Right lung (tissue), 5 donors: ENCODE measurements around the gene ASB2. TPM values are rescaled to one million over a fixed set of nuclear protein-coding genes. Genes with fewer than 3 reads are reported as not detected.

Experiments used
- DNase-seq, 2 donors: peaks; one replicate each; pipeline ENCODE4 v3.0.0-alpha.2; 2013
- polyA plus RNA-seq, 5 donors: library from polyadenylated mRNA; unstranded; fragments of 120-200 nt; gene quantifications; one replicate each; pipeline versions ENCODE4 v1.2.1 to v1.2.3, GENCODE V29; 2013; ENCODE audit warnings: inconsistent platforms in 1 of 5, low replicate concordance in 1 of 5; ENCODE audit not compliant: insufficient read length in 5 of 5, insufficient read depth in 1 of 5

ASB2 gene
- polyA plus RNA-seq, 5 donors: 0.43 to 2.9 (median 1.4) TPM

GRCh38 chr14:93950948-93951634 is 25.3 kb downstream of the ASB2 start:
- no peak for DNase-seq

GRCh38 chr14:93949511-93950075 is 26.8 kb downstream of the ASB2 start:
- DNase-seq: no peak

- DNase-seq: no peak
These were observed 29.1 kb downstream of the ASB2 start for GRCh38 chr14:93947282-93947681.

GRCh38 chr14:93946541-93947090 is 29.8 kb downstream of the ASB2 start:
- DNase-seq: no peak

- no peak for DNase-seq
These were observed 30.3 kb downstream of the ASB2 start for GRCh38 chr14:93946104-93946503.

GRCh38 chr14:93945070-93945399 is 31.3 kb downstream of the ASB2 start:
- no peak for DNase-seq

GRCh38 chr14:93944348-93945069 is 31.9 kb downstream of the ASB2 start:
- DNase-seq: no peak

- no peak for DNase-seq
These were observed 32.4 kb downstream of the ASB2 start for GRCh38 chr14:93943930-93944329.

- DNase-seq: no peak
These were observed 33.3 kb downstream of the ASB2 start for GRCh38 chr14:93943052-93943451.

- no peak for DNase-seq
These were observed 35.0 kb downstream of the ASB2 start for GRCh38 chr14:93941293-93941910.

- no peak for DNase-seq
These were observed 35.9 kb downstream of the ASB2 start for GRCh38 chr14:93940437-93940836.

- DNase-seq: peak; percentile 30 to 49
These were observed 36.8 kb downstream of the ASB2 start for GRCh38 chr14:93939304-93940229.

- no peak for DNase-seq
These were observed 37.5 kb downstream of the ASB2 start for GRCh38 chr14:93938751-93939303.

- no peak for DNase-seq
These were observed 38.9 kb downstream of the ASB2 start for GRCh38 chr14:93937519-93937918.

GRCh38 chr14:93936926-93937325 is 39.4 kb downstream of the ASB2 start:
- DNase-seq: no peak

GRCh38 chr14:93936245-93936644 is 40.1 kb downstream of the ASB2 start:
- no peak for DNase-seq

- no peak for DNase-seq
These were observed 41.2 kb downstream of the ASB2 start for GRCh38 chr14:93935213-93935612.

- DNase-seq: no peak
These were observed 43.7 kb downstream of the ASB2 start for GRCh38 chr14:93932642-93933041.

GRCh38 chr14:93930989-93931307 is 45.4 kb downstream of the ASB2 start:
- DNase-seq: no peak

GRCh38 chr14:93930296-93930988 is 45.9 kb downstream of the ASB2 start:
- no peak for DNase-seq

- DNase-seq: no peak
These were observed 46.7 kb downstream of the ASB2 start for GRCh38 chr14:93929657-93930056.
